ENCODE results near the gene PPP1R3D.
"Not testable (repeated sequence)": the region's sequence is repeated elsewhere in the genome, so short reads cannot be mapped to it uniquely, and the experiment has no call there.

The PPP1R3D gene

DNA sequence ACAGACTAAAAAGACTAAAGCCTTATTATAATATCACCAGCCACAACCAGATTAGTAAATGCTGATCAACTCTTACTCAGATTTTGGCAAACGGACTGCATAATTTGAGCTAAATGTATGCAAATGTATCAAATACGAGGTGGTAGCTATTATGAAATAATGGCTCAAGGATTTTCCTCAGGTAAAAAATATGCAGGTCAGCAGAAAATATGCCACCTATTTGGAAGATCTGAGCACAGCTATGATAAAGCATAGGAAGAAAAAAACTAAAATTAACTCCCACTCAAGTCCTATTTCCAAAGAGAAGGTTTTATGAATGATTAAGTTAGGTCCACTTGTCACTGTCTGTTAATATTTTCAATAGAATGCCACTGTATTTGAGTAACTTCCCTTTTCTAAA is 29.1 kb downstream of the PPP1R3D start:
- no peak for DNase-seq

DNA sequence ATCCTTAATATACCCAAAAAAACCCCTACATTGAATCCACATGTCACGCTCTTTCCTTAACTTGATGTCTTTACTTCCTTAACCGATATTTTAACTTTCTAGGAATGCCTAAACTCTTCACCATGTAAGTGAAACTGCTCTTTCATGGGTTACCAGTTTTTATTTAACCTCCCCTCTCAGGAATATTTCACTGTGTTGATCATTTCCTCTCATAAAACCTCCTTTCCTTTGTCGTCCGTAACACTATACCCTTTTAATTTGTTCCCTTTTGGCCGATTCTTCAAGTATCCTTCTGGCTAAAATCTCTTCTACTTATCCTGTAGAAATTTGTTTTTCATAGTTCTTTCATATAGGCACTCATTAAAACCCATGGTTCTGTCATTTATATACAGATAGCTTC is 31.2 kb downstream of the PPP1R3D start:
- no peak for DNase-seq

DNA sequence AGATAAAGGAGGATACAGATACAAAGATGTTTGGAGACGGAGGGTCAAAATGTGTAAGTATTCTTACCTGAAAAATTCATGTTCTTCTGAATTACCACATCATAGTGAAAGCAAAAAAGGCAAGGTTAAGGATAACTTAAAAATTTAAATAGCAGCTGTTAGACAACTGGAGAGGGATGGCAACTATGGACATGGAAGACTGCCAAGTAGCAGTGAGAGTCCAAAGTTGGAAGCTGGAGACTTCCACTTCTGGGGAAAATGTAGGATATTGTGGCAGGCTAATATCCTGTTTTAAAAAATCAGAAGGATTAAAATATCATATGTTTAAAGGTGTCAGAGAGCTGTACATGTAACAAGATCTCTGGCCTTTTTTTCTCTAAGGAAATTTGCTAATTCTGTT is 36.5 kb downstream of the PPP1R3D start:
- no peak for DNase-seq

DNA sequence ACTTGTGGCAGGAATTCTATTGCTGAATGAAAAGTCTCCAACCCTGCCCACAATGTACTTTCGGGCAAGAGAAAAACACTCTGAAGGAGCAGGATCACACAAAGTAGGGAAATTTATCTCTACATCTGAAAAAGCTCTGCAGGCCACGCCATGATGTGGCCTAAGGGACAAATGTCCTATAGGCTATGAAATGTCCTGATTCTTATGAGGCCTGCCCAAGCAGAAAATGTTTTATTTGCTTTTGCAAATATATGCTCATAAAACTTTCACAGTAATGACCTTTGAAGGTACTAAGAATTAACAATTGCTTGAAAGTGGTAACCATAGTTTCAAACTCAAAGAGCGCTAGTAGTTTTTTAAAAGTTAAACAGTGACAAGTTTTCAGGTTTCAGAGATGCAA is 37.6 kb downstream of the PPP1R3D start:
- no peak for DNase-seq

DNA sequence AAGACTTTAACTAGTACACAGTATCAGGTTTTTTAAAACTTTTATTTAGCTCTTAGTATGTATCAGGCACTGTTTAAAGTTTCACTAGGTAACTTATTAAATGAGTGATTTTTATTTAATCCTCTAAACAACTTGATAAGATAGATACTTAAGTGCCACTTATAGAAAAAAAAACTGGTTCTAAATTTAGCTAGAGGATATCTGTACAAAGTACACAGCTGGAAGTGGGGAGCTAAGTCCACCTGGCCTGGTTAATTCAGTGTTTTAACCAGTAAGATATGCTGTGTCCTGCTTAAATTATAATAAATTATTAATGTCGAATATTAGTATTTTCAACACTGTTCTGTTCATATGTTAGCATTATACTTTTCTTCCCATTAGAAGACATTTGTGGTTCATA is 44.2 kb downstream of the PPP1R3D start:
- DNase-seq, result no peak

DNA sequence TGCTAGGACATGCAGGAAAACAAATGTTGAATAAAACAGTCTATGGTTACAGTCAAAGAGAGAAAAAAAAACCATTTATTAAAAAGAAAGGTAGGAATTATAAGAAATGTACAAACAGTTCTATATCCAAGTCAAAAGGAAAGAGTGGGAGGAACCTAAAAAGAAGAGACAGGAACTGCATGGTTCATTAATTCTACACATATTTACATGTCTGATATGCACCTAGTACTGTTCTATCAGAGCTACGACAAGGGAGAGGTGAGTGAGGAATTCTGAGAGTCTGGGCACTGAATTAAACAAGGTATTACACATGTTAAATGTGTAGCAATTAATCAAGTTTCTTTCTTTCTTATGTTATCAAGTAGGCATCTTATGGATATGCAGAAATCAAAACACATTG is 48.5 kb downstream of the PPP1R3D start:
- DNase-seq, result no peak

DNA sequence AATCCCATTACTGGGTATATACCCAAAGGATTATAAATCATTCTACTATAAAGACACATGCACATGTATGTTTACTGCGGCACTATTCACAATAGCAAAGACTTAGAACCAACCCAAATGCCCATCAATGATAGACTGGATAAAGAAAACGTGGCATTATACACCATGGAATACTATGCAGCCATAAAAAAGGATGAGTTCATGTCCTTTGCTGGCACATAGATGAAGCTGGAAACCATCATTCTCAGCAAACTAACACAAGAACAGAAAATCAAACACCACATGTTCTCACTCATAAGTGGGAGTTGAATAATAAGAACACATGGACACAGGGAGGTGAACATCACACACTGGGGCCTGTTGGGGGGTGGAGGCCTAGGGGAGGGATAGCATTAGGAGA is 50.1 kb downstream of the PPP1R3D start:
- not testable (repeated sequence) for DNase-seq

DNA sequence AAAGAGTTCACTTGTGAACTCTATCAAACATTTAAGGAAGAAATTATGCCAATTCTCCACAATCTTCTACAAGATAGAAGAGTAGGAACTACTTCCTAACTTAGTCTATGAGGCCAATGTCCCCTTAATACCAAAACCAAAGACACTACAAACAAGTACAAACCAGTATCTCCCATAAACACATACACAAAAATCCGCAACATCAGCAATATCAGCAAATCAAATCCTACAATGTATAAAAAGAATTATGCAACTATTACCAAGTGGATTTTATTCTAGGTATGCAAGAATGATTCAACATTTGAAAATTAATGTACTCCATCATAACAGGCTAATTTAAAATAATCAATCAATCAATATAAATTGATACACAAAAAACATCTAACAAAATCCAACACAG is 52.1 kb downstream of the PPP1R3D start:
- no peak for DNase-seq

Measured in CD4-positive, alpha-beta T cell treated with Interleukin-17A for 1 hour (primary cell).